Measurements from ENCODE around the gene OR56A5.
A peak's percentile ranks its signal among the peaks of the same experiment; 100 is the strongest.
"Not testable (repeated sequence)": the region's sequence is repeated elsewhere in the genome, so short reads cannot be mapped to it uniquely, and the experiment has no call there.

The OR56A5 gene, protein sequence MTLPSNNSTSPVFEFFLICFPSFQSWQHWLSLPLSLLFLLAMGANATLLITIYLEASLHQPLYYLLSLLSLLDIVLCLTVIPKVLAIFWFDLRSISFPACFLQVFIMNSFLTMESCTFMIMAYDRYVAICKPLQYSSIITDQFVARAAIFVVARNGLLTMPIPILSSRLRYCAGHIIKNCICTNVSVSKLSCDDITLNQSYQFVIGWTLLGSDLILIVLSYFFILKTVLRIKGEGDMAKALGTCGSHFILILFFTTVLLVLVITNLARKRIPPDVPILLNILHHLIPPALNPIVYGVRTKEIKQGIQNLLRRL

GRCh38 chr11:5968394-5968793 is at the start of gene OR56A5:
TSS of gene OR56A5 (minus strand) at chr11:5968494. CDS start at chr11:5968494, 0 bp downstream.
- no peak for DNase-seq

DNA sequence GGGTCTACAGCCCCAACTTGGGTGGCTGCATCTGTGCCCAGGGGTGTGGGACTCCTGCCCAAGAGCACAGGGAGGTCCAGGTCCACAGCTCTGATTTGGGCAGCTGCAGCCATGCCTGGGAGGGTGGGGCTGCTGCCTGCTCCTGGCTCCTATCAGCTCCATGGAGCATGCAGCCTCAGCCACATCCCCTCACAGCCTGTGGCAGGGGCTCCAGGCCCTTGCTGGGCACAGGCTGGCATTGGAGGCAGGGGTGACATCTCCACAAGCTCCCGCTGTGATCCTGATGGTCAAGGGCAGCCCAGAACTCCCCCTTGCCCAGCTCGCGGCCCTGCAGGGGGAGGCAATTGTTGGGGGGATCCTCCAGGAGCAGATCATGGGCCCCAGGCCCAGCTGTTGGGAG is 44.7 kb upstream of the OR56A5 start:
- no peak for DNase-seq

DNA sequence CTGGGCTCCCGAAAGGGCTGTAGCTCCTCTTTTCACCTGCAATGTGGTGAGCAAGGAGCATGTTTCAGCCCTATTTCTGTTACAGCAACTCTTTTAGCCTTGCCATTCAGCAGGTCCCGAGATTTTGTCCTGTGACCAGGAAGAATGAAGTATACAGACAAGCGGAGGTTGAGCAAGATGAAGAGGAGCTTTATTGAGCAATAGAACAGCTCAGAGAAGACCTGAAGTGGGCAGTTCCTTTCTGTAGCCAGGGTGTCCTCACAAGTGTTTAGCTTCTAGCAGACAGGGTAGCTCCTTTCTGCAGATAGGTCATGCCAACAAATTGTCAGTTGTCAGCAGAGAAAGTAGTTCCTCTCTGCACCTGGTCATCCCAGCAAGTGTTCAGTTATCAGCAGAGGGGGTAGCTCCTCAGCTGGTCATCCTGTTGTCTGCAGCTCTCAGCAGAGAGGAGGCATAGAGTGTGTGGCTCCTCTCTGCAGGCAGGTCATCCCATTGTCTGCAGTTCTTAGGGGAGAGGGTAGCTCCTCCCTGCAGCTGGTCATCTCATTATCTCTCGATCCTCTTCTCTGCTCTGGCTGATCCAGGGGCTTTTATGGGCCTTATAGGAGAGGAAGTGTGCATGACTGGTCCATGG is 43.9 kb upstream of the OR56A5 start:
- DNase-seq: no peak

DNA sequence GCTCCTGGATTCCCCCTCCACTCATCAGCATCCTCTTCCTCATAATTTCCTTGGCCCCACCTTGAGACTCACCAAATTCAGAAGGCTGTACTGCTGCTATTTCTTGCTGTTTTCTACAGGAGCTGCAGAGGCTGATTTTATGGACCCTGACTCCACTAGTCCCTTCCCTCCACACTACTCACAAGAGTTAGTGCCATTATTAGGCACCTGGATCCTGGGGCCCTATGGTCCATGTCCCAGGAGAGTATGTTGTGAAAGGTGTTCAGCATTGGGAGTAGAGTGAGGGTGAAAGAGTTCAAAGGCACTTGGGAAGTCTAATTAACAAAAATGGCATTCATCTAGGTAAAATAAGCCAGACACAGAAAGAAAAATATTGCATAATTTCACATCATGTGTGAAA is 38.6 kb upstream of the OR56A5 start, which contains the start of gene OR56A4:
Gene OR56A4 (minus strand): TSS at position 101 of the 400 bp plus-strand sequence. CDS start 3,954 bp downstream, outside the sequence.
- no peak for DNase-seq

DNA sequence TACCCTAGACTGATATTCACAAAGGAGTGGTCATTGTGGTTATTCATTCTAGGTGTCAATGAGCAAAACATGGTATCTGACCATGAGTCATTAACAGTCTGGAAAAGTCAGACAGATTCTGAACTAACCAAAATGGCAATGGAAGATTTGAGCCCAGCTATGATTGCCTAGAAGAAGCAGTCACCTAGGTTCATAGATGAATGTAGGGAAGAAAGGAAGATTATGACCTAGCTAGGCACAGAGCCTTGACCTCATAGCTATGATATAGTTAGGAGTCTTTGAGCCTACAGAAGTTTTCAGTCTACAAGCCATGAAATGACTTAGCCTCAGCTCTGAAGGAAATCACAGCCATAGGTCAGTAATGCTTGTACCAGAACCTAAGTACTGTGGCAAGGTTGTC is 38.1 kb upstream of the OR56A5 start:
- no peak for DNase-seq

GRCh38 chr11:6002202-6002699 is 34.0 kb upstream of the OR56A5 start:
- DNase-seq: no peak

DNA sequence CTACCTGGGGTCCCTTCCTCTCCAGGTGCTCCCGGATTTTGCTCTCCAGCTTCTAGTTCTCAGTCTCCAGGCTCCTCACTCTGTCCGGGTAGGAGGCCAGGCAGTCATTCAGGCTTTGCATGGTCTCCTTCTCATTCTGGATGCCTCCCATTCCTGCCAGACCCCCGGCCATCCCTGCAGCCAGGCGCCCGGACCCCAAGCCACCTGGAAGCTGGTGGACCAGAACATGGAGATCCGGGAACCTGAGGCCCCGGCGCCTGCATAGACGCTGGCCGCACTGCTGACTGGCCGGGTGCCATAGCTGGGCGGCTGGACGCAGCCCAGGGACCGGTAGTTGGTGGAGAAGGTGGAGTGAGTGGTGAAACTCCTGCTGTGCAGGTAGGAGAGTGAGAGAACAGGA is 26.5 kb upstream of the OR56A5 start:
- no peak for DNase-seq

GRCh38 chr11:5992604-5993251 is 24.4 kb upstream of the OR56A5 start:
- DNase-seq: peak; percentile 6

DNA sequence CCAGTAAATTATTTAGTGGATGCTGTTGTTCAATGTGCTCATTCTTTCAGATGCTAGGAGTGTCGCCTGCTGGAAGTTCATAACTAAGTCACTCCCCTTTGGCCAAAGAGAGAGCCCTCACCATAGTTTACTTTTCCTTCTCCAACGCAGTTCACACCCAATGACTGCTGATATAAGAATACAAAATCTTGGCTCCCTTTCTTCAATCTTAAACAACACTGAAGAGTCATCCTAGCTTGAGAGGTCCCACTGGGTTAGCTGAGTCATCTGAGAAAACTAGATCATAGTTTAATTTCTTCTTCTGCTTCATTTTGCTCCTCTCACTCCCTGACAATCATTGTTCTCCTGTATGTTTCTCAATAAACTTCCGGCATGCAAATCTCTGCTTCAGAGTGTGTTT is 23.9 kb upstream of the OR56A5 start:
- DNase-seq: no peak

- no peak for DNase-seq
Measured at GRCh38 chr11:5989203-5989602, 20.9 kb upstream of the OR56A5 start.

DNA sequence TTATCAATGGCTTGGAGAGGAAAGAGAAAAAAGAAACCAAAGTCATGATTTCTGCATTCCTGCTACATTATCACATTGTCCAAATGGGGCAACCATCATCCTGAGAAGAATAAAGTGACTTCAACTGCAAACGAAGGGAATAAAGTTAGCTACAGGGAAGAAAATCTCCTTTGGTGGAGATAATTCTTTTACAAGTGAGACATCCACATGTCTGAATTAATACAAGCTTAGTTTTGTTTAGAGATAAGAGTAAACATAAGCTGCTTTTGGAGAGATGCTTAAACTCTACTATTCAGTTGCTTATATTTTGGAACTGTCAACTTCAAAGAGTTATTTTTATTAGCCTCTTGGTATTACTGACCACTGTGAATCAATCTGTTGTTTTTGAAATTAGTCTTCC is 18.6 kb upstream of the OR56A5 start, which contains the start of gene OR52L1:
Gene OR52L1 (minus strand): TSS at position 101 of the 400 bp plus-strand sequence. CDS start 55 bp downstream, at position 46.
- no peak for DNase-seq

GRCh38 chr11:5983443-5983842 is 15.1 kb upstream of the OR56A5 start:
- no peak for DNase-seq

DNA sequence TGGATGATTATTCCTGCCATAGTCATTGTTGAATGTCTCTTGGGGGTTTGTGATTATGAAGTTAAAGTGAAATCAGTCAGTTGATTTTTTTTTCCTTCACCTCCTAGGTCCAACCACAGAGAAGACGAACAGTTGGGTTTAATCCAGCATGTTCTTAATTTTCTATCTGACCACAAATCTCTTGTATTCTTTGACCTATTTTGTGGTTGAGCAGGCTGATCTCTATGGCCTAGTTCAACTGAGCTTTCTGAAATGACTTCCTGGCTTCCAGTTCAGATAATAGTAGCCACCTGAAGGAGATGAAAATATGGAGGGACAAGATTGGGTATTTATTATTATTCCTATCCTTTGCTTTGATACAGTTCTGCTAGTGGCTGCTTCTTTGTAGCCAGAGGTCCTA is 5.2 kb upstream of the OR56A5 start:
- no peak for DNase-seq

DNA sequence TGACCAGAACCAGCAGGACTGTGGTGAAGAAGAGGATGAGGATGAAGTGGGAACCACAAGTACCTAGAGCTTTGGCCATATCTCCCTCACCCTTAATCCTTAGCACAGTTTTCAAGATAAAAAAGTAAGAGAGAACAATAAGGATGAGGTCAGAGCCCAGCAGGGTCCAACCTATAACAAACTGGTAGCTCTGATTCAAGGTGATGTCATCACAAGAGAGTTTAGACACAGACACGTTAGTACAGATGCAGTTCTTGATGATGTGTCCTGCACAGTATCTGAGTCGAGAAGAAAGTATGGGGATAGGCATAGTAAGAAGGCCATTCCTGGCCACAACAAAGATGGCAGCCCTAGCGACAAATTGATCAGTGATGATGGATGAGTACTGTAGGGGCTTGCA is 586 bp downstream of the OR56A5 start:
- DNase-seq: no peak

DNA sequence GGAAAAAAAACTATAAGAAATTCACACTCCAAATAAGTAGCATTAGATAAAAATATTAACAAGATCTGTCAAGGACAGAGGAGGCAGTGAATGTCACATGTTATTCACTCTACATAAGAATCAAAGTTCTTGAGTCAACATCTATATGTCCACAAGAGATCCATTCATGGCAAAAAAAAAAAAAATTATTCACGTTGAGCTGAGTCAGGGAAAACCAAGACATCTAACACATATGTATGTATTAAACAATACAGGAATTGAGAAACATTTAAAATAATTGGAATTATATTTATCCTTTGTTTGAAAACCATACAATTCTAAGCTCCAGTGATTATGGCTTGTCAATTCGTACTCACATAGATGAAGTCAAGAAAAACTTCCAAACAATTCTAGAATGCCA is 1.3 kb downstream of the OR56A5 start:
- DNase-seq: no peak

DNA sequence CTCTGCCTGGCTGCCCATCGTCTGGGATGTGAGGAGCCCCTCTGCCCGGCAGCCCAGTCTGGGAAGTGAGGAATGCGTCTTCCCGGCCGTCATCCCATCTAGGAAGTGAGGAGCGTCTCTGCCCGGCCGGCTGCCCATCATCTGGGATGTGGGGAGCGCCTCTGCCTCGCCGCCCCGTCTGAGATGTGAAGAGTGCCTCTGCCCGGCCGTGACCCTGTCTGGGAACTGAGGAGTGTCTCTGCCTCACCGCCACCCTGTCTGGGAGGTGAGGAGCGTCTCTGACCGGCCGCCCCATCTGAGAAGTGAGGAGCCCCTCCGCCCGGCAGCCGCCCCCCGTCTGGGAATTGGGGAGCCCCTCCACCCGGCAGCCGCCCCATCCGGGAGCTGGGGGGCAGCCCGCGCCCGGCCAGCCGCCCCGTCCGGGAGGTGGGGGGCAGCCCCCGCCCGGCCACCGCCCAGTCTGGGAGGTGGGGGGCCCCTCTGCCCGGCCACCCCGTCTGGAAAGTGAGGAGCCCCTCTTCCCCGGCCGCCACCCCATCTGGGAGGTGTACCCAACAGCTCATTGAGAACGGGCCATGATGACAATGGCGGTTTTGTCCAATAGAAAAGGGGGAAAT is 7.5 kb downstream of the OR56A5 start:
- DNase-seq: not testable (repeated sequence)

DNA sequence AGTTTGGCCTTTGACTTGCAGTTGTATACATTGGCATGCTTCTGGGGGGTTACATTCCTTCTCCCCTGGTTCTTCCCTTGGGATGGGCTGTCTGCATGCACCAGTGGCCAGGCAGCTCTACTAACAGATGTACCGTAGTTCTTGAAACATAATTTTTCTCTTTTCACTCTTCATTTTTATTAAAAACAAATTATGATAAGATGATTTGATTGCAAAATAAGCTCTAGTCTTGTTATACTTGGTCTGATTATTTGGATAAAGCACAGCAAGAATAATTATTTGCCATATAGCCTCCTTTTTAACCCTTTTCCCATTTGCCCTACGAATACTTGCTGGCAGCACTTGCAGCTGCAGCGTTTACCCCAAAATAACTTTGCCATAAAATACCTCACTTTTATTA is 12.7 kb downstream of the OR56A5 start:
- DNase-seq: no peak

DNA sequence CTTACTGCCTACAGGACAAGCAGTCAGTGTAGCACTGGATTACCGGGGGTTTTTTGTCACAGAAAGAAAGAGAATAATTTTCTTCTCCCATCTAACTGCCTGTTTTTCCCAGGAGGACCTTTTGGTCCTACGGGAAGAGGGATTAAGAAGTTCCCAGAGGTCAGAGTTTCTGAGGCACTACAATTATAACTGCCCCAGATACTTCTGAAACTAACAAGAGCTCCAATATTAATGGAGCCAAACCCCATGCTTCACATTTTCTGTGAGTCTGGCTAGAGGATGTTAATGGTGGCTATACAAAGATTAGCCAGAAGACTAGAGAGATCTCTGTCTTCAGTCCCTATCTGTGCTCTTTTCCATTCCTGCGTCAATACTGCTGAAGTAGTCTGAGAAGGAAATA is 26.3 kb downstream of the OR56A5 start, which contains the start of gene OR56A3:
Gene OR56A3 (plus strand): TSS at position 301 of the 400 bp plus-strand sequence. CDS start 5,096 bp downstream, outside the sequence.
- DNase-seq: no peak

- no peak for DNase-seq
Measured at GRCh38 chr11:5940748-5941147, 27.5 kb downstream of the OR56A5 start.

GRCh38 chr11:5938603-5938965 is 29.7 kb downstream of the OR56A5 start:
- no peak for DNase-seq

DNA sequence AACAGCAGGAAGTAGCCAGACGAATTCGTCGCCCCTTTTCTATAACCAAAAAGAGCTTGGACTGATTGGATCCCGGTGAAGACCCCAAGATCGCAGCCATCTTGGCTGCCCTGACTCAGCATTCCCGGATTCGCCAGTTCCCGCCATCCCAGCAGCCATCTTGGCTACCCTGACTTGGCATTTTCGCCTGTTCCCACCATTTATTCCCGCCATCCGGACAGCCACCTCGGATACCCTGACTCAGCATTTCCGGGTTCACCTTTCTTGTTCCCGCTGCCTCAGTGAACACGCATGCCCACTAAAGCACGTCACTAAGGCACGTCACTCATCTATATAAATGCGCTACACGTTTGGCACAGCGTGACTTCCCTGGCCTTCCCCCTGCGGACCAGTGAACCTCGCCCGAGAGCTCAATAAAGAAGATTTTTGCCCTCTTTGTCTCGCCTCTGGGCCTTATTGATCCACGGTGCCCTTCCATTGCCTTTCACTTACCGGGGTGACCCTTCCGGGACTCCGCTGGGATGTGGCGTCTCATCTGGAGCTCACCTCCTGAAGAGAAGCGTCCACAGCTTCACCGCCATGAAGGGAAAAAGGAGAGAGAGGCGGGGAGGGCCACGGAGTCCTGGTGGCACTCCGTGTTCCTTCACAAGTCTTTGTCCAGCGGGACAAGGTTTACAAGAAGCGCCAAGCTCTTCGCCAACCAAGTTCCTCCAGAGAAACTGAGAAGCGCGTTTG is 30.3 kb downstream of the OR56A5 start:
- DNase-seq: no peak

DNA sequence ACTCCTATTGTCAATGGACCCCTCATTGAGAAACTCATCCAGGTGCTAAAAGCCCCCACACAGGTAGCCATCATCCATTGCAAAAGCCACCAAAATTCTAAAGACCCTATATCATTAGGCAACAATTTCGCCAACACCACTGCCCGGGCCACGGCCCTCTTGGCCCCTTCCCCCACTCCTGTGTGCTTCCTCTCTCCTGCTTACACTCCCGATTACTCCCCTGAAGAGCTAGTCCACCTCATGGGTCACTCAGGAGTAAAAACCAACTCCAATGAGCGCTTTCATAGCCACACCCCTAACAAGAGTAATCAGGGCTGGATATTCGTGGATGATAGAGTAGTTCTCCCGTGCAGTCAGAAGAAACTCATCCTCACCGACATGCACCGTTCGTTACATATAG is 35.2 kb downstream of the OR56A5 start:
- no peak for DNase-seq

- no peak for DNase-seq
Measured at GRCh38 chr11:5932671-5933070, 35.6 kb downstream of the OR56A5 start.
